Spleen (tissue), 7 donors: ENCODE measurements around the gene NCDN.

Experiments
- CTCF ChIP-seq, 11 experiments: fragments of 200-600 bp in 7 of 11; fragments of 450-650 bp in 4 of 11; sonication (generic) in 4 of 11; IDR thresholded peaks in 8 of 11; conservative IDR thresholded peaks in 3 of 11; 1 replicate in 7 of 11; 2 replicates in 4 of 11; pipeline versions ENCODE4 v1.4.0 to v1.8.0; 2016 to 2021; ENCODE audit warnings: antibody characterized with exemption in 11 of 11, inconsistent platforms in 4 of 11, mild to moderate bottlenecking in 1 of 11
- POLR2A ChIP-seq, 3 donors: fragments of 450-650 bp; IDR thresholded peaks; one replicate each; pipeline ENCODE4 v1.5.1; 2017; ENCODE audit warnings: antibody characterized with exemption in 3 of 3, mild to moderate bottlenecking in 1 of 3
- donor health status: DM: no; HTN: no; CAD: no; lungs with moderate emphysema.
- donor health status: DM: no; HTN: no; CAD: no.
- donor health status: DM: no; HTN: no; CAD: no.

- TF ChIP-seq CTCF (IDR thresholded peaks at IDR 0.05 in 8 of 11, conservative IDR thresholded peaks at IDR 0.05 in 3 of 11): no peak
- TF ChIP-seq POLR2A (IDR thresholded peaks at IDR 0.05): no peak
Measured at GRCh38 chr1:35600593-35600992, 43.0 kb downstream of the NCDN start.
